HG03135 (cell line): Measurements from ENCODE around the gene PASD1.
A peak's percentile ranks its signal among the peaks of the same experiment; 100 is the strongest.
"Not testable (repeated sequence)": the region's sequence is repeated elsewhere in the genome, so short reads cannot be mapped to it uniquely, and the experiment has no call there.

Experiments
- ATAC-seq: cut with Tn5 transposase; IDR thresholded peaks from one replicate; pipeline ENCODE4 v1.9.1; 2021; ENCODE audit warnings: mild to moderate bottlenecking, moderate library complexity; ENCODE audit not compliant: unreplicated experiment

PASD1 gene

DNA sequence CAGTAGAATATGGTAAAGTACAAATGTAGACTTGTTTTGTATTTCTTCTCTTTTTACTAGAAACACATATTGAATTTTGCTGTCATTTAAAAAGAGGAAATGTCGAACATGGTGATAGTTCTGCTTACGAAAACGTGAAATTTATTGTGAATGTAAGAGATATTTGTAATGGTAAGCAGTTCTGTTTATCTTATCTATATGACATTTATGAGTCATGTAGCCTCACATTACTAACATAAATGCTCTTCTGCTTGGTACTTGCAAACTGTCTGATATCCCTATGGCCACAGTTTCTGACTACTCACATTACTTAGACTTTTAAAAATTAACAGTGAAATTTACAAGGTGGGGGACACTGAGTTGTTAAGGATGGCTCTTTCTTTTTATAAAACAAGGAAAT is 57.9 kb downstream of the PASD1 start:
- ATAC-seq: no peak

DNA sequence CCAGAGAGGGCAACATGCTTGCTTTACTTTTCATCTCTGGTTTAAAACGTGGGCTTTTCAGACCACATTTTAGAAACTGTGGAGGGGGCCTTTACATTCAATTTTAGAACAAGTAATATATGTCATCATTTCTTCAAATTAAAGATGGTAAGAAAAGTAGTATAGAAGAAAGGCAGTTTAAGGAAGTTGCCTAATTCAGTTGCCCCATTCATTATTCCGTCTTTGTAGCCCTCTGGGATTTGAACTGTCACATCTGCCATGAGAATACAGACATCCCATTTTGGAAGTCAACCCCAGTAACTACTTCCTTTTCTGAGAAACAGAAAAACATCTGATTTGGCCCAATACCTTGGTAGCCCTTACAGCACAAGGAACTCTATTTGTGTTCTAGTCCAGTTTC is 61.2 kb downstream of the PASD1 start:
- ATAC-seq: no peak

DNA sequence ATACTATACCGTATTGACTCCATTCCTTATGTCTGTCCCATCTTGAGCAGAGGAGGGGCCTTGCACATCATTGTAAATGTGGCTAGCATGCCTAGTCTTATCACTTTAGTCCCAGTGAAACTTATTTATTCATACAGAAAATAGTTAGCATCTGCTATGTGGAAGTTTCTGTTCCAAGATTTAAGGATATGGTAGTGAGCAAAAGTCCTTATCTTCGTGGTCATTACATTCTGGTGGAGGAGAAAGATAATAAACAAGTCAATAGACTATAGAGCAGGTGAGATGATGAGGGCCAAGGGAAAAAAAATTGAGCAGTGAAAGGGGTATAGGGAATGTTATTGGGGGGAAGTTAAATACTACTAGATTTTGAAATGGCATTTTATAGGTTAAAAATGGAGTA is 68.3 kb downstream of the PASD1 start:
- ATAC-seq: no peak

DNA sequence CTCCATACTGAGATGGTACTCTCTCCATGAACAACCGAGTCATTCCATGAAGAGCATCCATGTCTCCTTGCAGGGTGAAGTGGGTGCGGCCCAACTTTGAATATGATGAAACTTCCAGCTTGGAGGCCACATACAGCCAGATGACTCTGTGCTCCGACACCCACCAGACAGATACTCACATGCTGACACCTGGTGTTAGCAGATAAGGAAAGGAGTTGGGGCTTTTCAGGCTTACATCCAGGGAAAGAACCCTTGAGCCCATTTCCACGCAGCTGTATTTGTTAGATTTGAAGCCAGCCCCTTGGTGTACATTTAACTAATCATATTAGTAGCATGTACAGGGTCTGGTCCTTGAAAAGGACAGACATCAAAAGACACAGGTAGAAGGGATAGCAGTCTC is 69.7 kb downstream of the PASD1 start:
- no peak for ATAC-seq

DNA sequence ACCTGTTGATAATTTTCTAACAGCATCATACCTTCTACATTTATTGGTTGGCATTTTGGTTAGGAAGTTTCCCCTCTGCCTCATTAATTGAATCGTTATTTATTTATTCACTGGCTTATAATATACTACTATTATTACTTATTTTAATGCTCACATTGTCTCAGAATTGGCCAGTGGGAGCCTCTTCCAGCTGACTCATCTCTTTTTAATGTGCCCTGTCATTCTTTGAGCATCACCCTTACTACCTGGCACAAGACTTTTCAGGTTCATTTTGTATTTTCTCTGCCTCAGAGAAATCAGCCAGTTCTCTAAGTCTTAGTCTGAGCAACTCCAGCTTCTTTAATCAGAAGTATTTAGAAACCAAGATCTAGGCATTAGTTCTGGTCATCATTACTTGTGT is 71.5 kb downstream of the PASD1 start:
- no peak for ATAC-seq

DNA sequence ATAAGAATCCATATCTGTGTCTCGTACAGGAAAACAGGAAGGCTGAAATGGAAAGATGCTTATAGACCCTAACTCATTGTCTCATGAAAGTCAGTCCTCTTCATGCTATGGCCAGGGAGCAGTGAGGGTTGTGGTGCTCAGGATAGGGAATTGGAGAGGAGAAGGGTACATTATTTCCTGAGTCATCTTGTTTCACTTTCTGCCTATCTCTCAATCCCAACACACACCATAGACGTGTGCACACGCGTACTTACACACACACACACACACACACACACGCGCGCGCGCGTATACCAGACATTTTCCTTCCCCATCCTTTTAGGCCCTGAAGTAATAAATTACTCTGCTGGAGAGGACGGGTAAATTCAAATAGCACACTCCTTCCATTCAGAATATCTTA is 78.1 kb downstream of the PASD1 start:
- no peak for ATAC-seq

DNA sequence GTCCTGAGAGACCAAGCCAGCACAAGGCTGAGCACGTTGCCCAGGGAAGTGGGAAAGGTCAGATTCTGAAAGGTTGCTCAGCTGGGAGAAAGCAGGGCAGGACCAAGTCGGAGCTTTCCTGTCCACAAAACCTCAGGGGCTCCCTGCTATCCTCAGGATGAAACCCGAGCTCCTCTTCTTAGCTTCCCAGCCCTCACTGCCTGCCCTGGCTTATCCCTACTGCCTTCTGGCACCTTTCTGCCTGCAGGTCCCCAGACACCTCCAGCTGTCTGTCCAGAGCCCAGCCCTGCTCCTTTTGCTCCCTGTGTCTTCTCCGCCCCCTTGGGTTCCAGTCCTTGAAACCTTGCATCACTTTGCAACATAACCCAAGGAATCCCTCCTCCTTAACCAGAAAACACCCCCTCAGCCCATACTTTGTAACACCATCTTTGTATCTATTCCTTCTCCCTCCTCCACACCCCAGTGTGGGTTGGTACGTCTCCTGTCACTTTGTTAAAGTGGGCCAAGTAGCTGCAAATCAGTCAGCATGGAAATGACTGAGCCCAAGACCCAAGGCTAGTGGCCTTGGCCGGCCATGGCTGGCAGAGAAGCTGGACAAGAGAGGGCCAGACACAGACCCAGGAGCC is 111.8 kb downstream of the PASD1 start:
- no peak for ATAC-seq

DNA sequence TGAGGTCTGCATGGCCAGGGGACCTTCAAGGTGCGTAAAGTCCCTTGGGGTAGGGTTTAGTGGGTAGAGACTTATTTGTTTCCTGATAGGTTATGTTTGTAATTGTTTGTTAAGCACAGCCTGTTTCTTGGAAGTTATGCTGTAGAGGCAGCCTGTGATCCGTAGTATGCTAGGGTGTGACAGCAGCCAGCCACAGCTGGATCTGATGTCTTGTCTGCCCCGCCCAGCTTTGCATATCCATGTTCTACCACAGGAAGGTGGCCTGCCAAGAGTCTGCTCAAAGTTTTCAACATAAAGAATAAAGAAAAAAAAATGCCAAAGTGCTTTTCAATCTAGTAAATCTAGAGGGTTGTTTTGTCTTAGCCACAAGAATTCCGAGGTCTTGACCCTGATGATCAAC is 112.7 kb downstream of the PASD1 start:
- no peak for ATAC-seq

DNA sequence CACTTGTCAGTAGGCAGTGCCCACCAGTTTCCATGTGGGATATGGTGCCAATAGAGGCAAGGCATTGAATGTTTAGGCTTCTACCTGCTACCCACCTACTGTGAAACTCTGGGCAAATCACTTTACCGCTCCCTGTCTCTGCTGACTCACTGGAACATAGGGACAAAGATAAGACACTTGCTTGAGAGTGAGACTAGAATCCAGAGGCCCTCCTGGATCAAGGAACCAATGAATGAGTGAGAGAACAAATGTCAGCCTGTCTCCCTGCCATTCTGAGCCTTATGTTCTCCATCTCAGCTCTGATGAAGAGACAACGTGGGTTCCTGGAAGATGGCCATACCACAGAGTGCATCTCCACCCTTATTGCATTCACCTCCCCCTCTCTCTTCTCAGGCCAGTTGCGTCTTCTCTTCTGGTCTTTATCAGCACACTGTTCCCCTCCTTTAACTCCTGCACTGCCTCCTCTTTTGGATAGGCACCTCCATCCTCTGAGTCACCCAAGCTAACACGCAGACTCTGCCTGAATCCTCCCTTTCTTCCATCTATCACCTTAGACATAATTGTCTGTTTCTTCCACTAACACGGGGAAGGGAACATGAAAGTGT is 116.4 kb downstream of the PASD1 start:
- no peak for ATAC-seq

DNA sequence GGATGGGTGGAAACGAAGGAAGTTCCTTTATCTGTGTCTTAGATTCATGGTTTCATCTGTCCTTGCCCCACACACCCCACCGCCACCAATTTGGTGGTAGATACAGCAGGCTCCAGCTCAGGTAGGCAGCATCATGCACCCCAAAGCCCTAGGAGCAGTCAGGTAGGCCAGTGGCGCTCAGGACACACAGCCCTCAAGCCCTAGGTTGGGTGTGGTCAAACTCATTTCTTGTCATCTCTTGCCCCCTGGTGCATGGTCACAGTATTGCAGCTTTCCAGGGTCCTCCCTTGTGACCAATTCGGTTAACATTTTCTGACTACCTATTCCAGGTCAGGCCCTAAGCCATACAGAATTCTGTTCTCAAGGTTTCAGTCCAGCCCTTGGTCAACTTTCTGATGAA is 117.3 kb downstream of the PASD1 start:
- ATAC-seq: peak; percentile 76

DNA sequence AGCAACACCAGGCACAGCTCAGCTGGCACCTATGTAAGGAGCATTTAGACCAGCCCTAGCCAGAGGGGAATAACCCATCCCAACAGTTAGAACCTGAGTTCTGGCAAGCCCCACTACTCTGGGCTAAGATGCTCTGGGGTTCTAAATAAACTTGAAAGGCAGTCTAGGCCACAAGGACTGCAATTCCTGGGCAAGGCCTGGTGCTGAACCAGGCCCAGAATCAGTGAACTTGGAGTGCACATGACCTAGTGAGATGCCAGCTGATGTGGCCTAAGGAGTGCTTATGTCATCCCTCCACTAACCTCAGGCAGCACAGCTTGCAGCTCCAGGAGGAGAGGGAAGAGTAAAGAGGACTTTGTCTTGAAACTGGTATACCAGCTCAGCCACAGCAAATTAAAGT is 124.2 kb downstream of the PASD1 start:
- no peak for ATAC-seq

DNA sequence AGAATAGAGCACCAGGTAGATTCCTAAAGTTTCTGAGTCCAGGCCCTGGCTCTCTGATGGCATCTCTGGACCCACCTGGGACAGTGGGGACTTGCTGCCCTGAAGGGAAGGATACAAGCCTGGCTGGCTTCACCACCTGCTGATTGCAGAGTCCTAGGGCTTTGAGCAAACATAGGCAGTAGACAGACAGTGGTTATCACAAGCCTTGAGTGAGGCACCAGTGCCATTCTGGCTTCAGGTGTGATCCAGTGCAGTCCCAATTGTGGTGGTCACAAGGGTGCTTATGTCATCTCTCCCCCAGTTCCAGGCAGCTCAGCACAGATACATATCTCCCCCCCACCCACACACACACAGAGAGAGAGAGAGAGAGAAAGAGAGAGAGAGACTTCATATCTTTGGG is 125.2 kb downstream of the PASD1 start:
- no peak for ATAC-seq

DNA sequence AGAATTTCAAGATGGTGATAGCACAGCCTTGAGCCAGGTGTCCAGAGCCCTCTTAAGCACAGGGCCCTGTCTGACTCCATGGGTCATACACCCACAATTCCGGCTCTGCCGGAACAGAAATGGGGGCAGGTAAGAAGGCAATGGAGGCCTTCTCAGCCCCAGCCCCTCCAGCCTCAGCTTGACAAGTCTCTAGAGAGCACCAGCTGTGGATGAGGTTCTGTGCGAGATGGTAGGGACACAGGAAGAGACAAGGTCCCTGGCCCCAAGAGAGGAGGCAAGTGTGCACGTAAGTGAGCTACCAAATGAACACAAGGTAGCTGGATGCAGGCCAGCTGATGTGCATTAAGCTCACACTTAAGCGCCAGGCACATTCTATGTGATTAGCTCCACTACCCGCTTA is 129.3 kb downstream of the PASD1 start:
- no peak for ATAC-seq

DNA sequence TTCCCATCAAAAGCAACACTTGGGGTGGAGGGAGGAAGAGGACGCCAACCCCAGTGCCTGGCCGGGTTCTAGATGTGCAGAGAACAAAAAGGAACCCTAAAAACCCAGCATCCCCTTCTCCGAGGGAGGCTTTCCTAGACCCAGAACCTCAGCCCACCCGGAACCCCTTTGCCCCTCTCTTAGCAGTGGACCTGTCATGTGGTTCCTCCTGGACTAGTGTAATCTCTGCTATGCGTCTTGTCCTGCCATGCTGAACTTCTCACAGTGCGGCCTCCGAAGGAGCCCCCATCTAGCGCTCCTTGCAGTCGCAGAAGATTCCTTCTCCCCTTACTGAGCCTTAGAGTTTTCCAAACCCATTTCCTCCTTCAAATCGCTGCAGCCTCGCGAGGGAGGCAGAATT is 130.6 kb downstream of the PASD1 start:
- ATAC-seq: no peak

DNA sequence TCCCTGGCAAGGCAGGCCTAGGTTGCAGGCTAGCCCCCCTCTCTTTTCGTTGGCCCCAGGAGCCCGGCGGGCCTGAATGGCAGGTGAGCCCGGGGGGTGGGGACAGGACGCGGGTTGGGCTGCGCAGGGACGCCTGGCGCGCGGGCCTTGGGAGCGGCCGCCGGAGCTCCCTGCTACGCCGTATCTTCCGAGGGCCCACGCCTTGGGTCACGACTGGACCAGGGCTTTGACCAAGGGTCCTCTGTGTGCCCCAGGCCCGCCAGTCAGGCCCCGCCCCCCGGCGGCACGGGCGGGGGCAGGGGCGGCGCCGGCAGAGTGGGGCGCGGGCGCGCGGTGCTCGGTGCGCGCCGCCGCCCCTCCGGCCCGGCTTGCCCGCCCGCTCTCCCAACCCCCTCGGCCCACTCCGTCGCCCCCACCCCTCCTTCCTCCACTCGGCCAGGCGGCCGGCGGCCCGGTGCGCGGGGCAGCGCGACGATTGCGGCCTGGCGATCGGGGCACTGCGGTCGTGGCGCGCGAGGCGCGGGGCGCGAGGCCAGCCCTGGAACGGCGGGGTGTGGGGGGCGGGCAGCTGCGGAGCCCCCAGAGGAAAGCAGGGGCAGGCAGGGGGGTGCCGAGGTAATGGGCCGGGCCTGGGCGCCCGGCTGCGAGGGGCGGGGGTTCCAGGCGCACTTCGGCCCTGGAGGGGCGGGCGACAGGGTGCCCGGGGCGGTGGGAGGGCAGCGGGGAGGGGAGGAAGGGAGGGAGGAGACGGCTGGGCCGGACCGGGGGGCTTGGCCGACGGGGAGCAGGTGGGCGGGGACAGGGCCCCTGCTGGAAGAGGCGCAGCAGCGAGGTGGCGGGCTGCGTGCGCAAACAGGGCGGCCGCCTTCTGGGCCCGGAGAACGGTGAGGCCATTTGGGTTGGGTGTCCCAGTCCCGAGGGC is 131.4 kb downstream of the PASD1 start, which contains the start of gene PRRG3:
TSS of gene PRRG3 (plus strand) at position 798 of the 922 bp plus-strand sequence. CDS start 3,357 bp downstream, outside the sequence.
- ATAC-seq: no peak

DNA sequence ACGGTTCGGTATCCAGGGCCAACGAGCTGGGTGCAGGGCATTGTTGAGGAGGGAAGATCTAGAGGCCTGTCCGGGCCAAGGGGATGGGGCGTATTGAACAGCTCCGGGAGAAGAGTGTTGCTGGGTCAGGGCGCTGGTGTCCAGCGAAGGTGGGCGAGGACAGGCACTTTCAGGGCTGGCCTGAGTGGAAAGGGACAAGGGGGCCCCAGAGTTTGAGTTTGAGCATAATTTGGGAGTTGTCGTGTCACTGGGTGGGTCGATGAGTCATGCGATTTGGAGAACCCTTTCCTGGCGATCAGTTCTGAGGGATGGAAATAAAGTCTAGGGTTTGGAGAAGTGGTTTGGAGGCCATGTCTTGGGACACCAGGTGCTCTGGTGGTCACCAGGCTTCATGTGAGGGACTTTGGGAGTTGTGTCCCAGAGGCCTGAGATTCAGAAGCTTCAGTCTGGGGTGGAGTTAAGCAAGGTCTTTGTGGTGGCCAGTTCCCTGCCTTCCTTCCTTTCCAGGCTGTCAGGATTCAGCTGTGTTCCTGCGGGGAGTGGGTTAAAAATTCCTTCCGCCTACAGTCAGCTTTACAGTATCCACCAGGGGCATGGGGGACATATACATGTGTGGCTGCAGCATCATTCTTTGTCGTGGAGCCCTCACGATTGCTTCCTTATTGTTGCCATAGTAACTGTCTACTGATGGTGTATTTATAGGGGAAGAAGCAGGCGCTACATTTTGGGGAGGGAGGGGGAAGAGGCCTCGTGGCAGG is 132.3 kb downstream of the PASD1 start:
- ATAC-seq: no peak

DNA sequence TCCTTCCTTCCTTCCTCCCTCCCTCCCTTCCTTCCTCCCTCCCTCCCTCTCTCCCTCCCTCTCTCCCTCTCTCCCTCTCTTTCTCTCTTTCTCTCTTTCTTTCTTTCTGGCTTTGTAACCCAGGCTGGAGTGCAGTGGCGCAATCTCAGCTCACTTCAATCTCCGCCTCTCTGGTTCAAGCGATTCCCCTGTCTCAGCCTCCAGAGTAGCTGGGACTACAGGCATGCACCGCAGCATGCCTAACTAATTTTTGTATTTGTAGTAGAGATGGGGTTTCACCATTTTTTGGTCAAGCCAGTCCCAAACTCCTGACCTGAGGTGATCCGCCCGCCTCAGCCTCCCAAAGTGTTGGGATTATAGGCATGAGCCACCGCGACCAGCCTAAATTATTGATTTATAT is 133.6 kb downstream of the PASD1 start:
- not testable (repeated sequence) for ATAC-seq

DNA sequence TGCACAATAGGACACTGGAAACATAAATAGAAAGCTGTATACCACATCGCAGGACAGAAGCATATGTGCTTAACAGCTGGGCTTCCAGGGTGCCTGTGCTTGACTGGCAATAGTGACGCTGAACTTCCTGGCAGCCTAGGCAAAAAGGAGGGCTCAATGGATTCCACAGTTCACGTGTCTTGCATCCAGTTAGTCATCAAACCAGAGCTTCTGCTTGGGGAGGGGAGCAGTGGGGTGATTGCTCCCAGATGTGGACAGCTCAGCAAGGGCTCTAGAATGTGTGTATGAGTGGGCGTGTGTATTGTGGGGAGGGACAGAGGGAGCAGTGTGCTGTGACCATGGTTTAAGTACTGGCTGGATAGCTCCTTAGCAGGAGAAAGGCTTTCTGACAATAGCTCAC is 134.0 kb downstream of the PASD1 start:
- ATAC-seq: no peak

DNA sequence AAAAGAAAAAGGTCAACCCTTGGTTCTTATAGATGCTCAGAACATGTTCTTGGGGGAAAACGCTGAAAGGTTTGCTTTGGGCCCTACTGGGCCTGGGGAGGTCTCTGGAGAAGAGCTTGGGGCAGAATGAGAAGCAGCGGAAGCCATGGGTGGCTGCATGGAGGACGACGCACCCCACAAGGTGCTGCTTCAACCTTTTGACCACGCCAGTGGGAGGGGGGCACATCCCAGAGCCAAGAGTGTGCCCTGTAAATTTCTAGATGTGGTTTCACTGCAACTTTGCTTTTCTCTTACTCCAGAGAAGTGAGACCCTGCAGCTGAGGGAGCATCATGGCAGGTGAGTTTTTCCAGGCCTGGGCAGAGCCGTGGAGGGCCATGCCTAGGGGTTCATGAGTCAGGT is 135.0 kb downstream of the PASD1 start:
- ATAC-seq: no peak

DNA sequence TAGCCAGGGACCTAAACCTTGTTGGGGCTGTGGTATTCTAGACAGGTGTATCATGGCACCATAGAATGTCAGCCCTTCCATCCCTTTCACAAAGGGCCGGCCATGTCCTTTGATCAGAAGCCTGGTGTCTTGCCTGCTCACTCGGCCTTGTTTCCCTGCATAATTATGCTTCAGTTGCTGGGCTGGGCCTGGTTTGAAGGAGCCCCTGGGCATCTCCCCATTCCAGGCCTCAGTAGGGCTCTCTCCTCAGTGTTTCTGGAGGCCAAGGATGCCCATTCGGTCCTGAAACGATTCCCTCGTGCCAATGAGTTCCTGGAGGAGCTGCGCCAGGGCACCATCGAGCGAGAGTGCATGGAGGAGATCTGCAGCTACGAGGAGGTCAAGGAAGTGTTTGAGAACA is 136.3 kb downstream of the PASD1 start:
- ATAC-seq: no peak

DNA sequence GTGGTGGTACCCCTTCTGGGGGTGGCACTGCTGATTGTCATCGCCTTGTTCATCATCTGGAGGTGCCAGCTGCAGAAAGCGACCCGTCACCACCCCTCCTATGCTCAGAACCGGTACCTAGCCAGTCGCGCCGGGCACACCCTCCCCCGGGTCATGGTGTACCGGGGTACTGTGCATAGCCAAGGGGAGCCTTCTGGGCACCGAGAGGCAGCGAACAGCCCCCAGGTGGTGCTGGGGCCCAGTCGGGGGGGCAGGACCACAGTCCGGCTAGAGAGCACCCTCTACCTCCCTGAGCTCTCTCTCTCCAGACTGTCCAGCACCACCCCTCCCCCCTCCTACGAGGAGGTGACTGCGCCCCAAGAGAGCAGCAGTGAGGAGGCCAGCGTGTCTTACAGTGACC is 137.1 kb downstream of the PASD1 start:
- no peak for ATAC-seq
